NCI-H2081 treated with DMSO at 0.1 percent for 48 hours (cell line): ENCODE measurements around the gene DIP2A.

ENCODE experiments used
- DNase-seq: peaks from one replicate; lab custom pipeline; 2025; lab: John Stamatoyannopoulos, UW

DIP2A gene, protein sequence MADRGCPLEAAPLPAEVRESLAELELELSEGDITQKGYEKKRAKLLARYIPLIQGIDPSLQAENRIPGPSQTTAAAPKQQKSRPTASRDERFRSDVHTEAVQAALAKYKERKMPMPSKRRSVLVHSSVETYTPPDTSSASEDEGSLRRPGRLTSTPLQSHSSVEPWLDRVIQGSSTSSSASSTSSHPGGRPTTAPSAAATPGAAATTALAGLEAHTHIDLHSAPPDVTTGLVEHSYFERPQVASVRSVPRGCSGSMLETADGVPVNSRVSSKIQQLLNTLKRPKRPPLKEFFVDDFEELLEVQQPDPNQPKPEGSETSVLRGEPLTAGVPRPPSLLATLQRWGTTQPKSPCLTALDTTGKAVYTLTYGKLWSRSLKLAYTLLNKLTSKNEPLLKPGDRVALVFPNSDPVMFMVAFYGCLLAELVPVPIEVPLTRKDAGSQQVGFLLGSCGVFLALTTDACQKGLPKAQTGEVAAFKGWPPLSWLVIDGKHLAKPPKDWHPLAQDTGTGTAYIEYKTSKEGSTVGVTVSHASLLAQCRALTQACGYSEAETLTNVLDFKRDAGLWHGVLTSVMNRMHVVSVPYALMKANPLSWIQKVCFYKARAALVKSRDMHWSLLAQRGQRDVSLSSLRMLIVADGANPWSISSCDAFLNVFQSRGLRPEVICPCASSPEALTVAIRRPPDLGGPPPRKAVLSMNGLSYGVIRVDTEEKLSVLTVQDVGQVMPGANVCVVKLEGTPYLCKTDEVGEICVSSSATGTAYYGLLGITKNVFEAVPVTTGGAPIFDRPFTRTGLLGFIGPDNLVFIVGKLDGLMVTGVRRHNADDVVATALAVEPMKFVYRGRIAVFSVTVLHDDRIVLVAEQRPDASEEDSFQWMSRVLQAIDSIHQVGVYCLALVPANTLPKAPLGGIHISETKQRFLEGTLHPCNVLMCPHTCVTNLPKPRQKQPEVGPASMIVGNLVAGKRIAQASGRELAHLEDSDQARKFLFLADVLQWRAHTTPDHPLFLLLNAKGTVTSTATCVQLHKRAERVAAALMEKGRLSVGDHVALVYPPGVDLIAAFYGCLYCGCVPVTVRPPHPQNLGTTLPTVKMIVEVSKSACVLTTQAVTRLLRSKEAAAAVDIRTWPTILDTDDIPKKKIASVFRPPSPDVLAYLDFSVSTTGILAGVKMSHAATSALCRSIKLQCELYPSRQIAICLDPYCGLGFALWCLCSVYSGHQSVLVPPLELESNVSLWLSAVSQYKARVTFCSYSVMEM (N-terminal part only)

DNA sequence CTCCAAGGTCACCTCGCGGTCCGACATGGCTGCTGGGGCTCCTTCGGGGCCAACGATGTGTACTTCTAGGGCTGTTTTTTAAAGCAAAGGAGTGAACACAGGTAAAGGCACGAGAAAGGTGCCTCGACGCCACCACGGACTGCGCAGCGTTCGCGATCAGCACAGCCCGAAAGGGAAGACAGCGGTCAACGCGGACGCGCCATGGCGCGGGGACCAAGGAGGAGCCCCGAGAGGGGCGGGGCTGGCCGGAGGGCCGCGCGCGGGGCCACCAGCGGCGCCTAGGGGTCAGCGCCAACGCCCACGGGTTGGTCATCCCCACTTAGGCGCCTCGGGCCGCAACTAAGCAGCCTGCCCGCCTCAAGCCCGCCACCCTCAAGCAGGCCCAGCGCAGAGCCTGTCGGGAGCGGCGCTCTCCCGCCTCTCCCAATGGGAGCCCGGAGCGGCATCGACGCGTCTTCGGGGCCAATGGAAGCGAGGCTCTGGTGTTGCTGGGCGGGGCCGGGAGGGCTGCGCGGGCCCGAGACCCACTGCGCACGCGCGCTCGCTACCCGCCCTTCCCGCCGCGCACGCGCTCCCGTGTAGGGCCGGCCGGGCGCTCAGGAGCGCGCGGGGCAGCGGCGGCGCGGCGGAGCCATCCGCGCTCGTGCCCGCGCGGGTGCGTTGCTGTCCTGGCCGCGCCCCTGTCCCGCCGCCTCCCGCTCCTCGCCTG lies at the start of gene DIP2A:
DIP2A (plus strand) TSS at position 577 of the 709 bp plus-strand sequence. CDS start 241 bp downstream, outside the sequence.
- peak; percentile 78 for DNase-seq

DNA sequence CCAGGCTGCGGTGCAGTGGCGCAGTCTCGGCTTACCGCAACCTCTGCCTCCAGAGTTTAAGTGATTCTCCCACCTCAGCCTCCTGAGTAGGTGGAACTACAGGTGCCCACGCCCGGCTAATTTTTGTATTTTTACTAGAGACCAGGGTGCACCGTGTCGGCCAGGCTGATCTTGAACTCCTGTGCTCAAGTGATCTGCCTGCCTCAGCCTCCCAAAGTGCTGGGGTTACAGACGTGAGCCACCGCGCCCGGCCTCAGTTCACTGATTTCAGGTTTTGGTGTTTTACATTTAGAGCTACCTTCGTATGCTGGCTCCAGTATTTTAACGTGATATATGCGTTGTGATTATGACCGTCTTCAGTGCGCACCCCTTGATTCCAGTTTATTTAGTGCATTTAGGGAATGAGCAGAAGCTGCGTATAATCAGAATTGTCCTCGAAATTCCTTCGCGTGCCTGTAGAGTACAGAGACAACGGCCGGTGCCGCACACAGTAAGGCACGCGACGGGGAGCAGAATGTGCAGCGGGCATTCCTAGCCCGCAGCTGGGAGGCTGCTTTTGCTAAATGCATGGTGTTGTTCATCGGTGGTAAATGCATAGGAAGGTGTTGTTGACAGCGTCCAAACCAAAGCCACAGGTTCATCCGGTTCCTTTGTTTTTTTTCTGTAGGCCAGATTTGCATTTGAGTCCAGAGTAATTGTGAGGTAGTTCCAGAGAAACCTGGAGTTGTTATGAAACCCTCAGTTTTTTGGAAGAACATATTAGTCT lies 48.9 kb upstream of the DIP2A start:
- DNase-seq = no peak

DNA sequence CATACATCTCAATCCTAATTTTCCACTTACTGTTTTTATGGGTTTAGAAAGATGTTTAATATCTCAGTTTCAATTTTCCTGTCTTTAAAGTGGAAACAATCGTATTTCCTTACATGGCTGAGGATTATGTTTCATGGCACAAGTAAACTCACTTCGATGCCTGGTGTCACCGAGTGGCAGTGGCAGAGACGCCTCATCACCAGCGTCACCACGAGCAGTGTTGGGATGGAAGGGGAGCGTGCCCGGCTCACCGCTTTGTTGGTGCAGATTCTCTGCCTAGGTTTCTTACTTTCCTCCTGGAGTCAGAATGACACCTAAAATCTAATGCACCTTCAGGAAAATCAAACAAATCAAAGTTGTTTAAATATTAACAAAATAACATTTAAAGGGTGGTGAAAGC lies 48.2 kb upstream of the DIP2A start:
- DNase-seq = no peak

DNA sequence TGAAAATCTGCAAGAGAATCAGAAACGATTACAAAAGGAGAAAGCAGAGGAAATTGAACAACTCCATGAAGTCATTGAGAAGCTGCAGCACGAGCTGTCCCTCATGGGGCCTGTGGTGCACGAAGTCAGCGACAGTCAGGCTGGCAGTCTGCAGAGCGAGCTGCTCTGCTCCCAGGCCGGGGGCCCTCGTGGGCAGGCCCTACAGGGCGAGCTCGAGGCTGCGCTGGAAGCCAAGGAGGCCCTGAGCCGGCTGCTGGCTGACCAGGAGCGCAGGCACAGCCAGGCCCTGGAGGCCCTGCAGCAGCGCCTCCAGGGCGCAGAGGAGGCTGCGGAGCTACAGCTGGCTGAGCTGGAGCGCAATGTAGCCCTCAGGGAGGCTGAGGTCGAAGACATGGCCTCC lies 47.5 kb upstream of the DIP2A start:
- DNase-seq = no peak

DNA sequence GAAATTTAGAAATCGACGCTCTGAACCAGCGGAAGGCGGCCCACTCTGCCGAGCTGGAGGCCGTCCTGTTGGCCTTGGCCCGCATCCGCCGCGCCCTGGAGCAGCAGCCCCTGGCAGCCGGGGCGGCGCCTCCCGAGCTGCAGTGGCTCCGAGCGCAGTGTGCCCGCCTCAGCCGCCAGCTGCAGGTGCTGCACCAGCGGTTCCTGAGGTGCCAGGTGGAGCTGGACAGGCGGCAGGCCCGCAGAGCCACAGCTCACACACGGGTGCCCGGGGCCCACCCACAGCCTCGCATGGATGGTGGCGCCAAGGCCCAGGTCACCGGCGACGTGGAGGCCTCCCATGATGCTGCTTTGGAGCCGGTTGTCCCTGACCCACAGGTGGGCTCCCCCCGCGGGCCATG lies 47.0 kb upstream of the DIP2A start:
- no peak for DNase-seq

DNA sequence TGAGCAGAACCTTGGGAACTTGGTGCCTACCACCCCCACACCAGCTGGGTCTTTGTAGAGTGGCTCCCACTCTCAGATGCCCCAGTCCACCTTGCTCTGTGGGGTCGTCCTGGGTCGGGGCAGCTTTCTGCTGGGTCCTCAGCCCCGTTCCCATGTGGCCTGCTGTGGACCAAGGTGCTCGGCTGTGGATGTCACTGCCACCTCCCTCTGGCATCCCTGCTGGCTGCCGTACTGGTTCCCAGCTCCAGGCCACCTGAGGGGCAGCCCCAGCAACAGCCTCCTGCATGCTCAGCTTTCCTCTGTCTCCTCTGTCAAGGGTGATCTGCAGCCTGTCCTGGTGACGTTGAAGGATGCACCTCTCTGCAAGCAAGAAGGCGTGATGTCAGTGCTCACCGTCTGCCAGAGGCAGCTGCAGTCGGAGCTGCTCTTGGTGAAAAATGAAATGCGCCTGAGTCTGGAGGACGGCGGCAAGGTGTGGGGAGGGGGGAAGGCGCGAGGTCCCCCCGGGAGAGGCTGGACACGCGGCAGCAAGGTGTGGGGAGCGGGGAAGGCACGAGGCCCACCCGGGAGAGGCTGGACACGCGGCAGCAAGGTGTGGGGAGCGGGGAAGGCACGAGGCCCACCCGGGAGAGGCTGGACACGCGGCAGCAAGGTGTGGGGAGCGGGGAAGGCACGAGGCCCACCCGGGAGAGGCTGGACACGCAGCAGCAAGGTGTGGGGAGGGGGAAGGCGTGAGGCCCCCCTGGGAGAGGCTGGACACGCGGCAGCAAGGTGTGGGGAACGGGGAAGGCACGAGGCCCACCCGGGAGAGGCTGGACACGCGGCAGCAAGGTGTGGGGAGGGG lies 45.9 kb upstream of the DIP2A start:
- DNase-seq = no peak

DNA sequence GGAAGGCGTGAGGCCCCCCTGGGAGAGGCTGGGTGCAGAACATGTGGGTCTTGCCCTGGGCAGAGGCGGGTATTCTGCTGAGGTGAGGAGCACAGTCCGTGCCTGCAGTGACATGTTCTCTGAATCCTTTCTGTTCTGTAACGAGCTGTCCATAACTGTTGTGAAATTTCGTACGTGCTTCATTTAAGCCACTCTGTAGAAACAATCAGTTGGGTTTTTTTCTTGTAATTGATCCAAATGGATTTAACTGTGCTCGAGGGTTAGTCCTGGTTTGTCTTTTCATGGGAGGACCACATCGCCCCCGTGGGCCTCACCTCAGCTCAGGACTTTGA lies 45.4 kb upstream of the DIP2A start:
- DNase-seq = no peak

DNA sequence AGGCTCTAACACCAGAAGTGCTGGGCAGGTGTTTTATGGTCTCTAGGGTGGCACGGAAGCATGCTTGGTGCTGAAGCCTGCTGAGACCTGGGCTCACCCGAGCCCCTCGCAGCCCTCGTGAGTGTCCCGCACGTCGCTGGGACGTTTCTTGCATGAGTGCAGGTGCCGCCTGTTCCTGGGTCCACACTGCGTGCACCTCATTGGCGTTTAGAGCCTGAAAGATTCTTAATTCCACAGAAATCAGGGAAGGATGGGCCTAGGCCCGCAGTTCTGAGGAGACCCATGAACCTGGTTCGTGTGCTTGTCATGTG lies 43.8 kb upstream of the DIP2A start:
- no peak for DNase-seq

DNA sequence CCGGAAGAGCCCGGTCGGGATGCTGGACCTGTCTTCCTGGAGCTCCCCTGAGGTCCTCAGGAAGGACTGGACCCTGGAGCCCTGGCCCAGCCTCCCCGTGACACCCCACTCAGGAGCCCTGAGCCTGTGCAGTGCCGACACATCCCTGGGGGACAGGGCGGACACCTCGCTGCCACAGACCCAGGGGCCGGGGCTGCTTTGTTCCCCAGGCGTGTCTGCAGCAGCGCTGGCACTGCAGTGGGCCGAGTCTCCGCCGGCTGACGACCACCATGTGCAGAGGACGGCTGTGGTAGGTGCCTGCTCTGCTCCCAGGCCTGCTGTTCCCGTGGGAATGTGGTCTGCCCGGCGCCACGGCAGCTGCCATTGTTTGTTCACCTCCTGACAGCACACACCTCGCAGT lies 42.1 kb upstream of the DIP2A start:
- DNase-seq = no peak

DNA sequence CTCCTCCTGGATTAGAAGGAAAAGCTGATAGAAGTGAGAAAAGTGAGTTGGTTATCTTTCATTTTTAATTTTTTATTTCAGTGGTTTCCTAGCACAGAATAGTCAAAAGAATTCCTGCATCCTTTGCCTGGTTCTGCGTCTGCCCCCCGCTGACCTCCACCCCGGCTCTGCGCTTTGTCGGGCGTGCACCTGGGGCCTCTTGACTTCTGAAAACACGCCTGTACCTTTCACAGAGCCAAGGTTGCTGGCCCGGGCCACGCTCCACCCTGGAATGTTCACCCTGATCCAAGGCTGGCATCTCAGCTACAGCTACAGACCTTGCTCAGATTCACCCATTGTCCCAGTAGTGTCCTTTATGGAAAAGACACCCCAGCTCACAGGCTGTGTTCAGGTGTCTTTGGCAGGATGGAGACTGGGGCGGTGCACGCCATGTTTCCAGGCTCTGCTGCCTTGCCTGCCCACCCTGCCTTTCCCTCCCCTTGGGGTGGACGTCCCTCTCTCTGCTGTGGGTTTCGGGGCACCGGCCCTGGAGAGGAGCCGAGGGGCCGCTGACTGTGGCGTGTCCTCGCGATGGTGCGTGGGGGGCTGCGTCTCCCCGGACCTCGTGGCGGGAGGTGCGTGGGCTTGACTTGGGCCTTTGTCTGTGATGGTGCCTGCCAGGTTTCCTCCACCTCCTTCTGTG lies 40.3 kb upstream of the DIP2A start:
- no peak for DNase-seq

DNA sequence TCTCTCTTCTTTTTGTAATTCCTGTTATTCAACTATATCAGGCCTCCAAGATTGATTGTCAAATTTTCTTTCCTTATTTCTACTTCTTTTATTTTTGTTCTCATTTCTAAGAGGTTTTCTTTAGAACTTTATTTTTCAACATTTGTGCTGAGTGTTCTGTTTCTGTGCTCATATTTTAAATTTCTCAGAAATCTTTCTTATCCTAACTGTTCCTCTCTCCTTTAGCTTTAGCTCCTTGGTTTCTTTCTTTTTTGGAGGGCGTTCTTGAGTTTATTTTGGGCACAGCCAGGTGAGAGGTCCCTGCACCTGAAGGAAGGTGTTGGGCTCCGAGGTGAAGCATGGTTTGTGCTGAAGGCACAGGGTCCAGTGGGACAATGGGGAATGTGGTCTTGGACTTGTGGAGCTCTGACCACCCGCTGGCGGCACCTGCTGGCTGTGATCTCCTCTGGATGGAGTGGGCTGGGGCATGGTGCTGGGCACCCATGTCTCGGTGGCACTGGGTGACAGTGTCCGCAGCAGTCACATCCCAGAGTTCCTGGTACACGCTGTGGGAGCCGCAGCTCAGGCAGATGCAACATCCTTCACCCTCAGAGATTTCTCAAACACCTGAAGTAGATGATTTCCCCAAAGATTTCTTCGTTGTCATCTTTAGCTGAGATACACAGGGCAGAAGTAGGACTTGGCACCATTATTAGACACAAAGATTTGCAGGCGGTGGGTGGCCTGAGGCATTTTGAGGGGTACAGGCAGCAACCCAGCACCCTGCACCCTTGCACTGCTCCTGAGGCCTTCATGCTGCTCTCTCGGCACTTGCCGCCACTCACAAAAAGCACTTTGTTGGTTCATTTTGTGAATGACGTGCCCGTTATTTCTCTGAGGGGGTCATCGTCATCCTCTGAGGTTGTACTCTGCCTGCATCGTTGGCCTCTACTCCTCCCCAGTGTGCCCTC lies 38.2 kb upstream of the DIP2A start:
- DNase-seq = no peak

DNA sequence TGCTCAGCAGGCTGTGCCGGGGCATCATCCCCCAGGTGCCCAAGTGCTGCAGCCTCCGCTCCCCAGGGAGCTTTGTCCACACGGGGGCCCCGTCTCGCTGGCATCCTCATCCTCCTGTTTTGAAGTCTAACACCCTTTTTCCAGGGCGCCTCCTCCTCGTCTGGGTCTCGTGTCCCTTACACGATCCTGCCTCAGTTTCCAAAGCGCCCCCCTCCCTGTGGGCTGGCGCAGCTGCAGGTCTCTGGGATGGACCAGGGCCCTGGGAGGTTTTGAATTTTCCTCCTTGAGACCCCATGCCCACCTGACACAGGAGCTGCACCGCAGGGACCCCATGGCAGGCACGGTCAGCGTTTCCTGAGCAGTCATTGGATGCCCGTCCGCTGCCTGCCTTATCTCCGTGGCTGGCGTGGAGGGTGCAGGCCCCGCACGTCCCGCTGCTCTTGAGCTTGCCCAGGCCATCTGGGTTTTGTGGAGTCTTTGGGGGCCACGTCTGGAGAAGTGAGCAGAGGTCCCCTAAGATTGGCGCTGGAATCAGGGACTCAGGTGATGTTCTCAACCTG lies 37.4 kb upstream of the DIP2A start:
- DNase-seq = no peak

DNA sequence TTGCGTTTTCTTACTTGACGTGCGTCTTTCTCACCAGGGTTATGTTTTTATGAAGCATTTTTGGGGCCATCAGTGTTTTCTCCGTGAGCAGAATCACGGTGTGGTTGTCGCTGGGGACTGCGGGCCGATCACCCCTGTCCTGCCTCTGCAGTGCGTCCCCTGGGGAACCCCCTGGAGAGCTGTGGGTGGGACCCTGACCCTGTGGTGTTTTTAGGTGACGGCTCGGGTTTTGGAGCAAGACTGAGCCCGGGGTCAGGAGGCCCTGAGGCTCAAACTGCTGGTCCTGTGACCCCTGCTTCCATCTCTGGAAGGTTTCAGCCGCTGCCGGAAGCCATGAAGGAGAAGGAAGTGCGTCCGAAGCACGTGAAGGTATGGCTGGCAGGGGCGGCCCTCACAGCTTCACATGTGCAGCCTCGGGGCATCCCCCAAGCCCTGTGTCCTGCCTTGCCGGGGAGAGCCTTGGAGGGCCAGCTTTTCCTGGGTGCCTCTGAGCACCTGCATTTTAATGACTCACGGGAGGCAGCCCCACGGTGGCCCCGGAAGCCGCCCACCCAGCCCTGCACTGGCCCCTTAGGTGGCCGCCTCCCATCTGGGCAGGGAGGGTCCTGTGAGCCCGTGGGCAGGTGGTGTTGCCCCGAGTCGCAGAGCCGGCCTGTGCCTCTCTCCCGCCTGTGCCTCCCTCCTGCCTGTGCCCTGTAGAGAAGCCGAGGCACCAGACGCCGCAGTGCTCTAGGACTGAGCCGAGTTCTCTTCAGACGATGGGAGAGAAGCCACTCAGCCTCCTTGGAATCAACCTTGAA lies 36.7 kb upstream of the DIP2A start:
- no peak for DNase-seq

DNA sequence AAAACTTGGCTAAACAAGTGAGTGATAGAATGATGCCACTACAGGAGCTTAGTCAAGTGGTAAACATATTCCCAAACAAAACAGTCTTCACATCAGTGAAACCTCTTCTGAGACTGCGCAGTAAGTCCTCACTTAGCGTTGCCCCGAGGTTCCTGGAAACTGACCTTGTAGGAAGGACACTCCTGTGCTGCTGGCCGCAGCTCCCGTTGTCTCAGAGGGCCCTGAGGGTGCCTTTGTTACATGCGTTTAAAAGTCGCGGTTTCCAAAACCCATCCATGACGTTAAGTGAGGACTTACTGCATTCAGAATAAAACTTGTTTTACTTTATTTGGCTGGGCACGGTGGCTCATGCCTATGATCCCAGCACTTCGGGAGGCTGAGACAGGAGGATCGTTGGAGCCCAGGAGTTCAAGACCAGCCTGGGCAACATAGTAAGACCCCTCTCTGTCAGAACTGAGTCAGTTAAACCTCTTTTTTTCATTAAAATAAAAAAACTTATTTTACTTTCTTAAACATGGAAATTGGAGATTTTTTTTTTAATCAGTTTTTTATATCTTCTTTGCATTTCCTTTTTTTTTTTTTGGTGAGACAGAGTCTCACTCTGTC lies 36.0 kb upstream of the DIP2A start:
- DNase-seq = no peak

DNA sequence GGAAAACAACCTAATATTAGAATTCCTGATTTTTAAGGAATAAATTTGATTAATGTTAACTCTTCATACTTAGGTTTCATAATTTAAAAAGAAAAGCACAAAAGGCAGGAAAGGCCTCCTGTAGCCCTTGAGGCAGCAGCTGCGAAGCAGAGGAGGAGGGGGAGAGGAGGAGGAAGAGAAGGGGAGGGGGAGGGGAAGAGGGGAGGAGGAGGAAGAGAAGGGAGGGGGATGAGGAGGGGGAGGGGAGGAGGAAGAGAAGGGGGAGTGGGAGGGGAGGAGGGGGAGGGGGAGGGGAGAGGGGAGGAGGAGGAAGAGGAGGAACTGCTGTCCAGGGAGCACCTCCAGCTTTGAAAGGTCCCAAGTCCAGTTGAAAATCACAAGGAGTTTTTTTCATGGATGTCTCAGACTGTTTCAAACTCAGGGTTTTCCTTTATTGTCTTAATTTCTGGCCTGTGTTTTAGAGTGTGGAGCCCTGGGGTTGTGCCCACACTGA lies 35.1 kb upstream of the DIP2A start:
- no peak for DNase-seq

DNA sequence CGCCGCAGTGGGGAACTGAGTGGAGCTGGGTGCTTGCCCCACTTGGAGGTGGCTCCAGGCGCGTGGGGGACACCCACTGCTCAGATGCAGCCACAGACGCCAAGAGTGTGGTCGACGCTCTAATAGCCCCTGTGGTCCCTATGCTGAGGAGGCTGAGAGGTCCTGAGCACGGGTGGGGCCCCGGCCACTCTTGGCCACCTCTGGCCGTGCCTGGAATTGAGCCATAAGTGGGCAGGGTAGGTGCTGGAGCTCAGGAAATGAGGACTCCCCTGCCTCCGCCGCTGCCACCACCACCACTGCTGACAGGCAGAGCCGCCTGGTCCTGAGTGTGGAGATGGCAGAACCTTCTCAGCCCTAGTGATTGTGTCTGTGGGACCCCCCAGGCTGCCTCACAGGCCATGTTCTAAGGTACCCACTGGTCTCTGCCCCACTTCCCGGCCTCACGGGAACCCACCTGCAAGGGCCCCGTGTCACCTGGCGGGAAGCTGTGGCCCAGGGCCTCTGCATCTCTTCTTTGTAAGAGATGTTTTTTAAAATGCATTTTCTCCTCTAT lies 34.6 kb upstream of the DIP2A start:
- no peak for DNase-seq

DNA sequence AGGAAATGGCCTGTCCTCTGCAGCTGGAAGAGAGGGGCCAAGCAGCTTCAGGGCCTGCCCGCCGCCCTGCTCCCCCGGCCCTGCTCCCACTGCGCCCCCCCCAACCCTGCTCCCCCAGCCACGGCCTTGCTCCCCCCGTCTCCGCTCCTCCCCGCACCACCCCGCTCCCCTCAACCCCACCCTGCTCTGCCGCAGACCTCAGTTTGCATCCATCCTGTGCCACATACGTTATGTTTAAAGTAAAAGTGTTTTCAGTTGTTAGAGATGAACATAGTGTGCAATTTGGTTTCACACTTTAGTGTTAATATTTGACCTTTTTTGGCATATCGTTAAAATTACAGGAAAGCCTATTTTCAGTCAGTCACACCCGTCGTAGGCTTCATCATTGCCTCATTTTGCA lies 34.1 kb upstream of the DIP2A start:
- no peak for DNase-seq
